HG03571 (cell line): ENCODE results near the gene NOVA2.
A peak's percentile ranks its signal among the peaks of the same experiment; 100 is the strongest.
"Not testable (repeated sequence)": the region's sequence is repeated elsewhere in the genome, so short reads cannot be mapped to it uniquely, and the experiment has no call there.

Experiments used
- ATAC-seq: cut with Tn5 transposase; IDR thresholded peaks from one replicate; pipeline ENCODE4 v1.9.1; 2021; ENCODE audit not compliant: unreplicated experiment

The NOVA2 gene

GRCh38 chr19:45899253-45899652 is 74.4 kb downstream of the NOVA2 start:
- no peak for ATAC-seq

- ATAC-seq = no peak
These were observed 76.3 kb downstream of the NOVA2 start for GRCh38 chr19:45897261-45897812.

- not testable (repeated sequence) for ATAC-seq
These were observed 77.6 kb downstream of the NOVA2 start for GRCh38 chr19:45895983-45896599.

- no peak for ATAC-seq
These were observed 78.1 kb downstream of the NOVA2 start for GRCh38 chr19:45895519-45895972.

- ATAC-seq = no peak
These were observed 82.8 kb downstream of the NOVA2 start for GRCh38 chr19:45890877-45891276.

- ATAC-seq = no peak
These were observed 84.3 kb downstream of the NOVA2 start for GRCh38 chr19:45889210-45889885.

GRCh38 chr19:45887200-45887710 is 86.4 kb downstream of the NOVA2 start:
- ATAC-seq = no peak

- peak; percentile 47 for ATAC-seq
These were observed 87.1 kb downstream of the NOVA2 start for GRCh38 chr19:45886427-45887199.

- ATAC-seq = peak; percentile 38
These were observed 87.9 kb downstream of the NOVA2 start, which contains the start of gene IRF2BP1 for GRCh38 chr19:45885556-45886426. TSS of gene IRF2BP1 (minus strand) at chr19:45886141. CDS start at chr19:45885774, 367 bp downstream.

- ATAC-seq = no peak
These were observed 88.7 kb downstream of the NOVA2 start for GRCh38 chr19:45884682-45885555.

- ATAC-seq = no peak
These were observed 89.6 kb downstream of the NOVA2 start for GRCh38 chr19:45883881-45884681.
